Measurements from ENCODE around the gene SPATA21. TPM values are rescaled to one million over a fixed set of nuclear protein-coding genes. Genes with fewer than 3 reads are reported as not detected.
"Not testable (repeated sequence)": the region's sequence is repeated elsewhere in the genome, so short reads cannot be mapped to it uniquely, and the experiment has no call there.

Gene SPATA21, protein sequence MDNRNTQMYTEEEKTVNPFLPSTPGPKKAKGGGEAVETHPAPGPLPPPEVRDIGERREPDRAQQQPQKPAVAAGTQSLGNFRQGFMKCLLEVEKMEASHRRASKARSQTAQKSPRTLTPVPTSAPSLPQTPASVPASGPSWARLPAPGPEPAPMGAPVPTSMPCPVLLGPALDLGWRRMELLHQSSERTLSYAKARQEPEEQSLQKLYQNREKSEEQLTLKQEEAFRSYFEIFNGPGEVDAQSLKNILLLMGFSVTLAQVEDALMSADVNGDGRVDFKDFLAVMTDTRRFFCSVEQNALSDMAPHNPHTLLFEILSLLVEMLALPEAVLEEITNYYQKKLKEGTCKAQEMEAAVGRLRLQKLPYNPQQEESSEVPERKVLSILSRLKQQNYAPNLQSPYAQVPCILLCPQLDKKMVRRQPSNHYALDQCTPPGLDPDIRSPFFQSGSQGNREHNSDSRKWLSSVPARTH
- polyA plus RNA-seq (ENCODE audit: insufficient read length), result 0.30 TPM

DNA sequence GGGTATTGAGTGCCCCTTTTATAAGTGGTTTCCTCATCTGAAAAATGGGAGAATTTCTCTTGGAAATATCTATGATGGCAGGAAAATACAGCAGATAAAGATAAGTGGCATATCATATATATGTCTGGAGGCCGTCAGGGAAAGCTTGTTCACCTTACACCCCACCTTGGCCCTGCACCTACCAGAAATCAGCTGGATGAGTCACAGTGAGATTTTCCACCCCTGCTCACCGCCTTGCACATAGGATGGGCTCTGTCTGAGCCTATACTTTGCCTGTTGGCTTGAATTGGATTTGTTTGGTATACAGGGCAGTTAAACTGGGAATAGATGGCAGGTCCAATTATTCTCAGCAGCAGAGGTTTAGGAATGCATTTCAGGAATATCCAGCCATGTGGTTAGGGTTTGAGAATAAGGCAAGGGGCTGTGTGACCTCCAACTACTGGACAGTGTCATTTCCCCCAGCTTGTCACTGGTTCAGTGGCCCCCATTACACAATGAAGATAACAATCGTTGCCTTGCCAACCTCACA is at the start of gene SPATA21:
Gene SPATA21 (minus strand): TSS at position 479 of the 529 bp plus-strand sequence. CDS start 6,053 bp downstream, outside the sequence.
- no peak for DNase-seq

DNA sequence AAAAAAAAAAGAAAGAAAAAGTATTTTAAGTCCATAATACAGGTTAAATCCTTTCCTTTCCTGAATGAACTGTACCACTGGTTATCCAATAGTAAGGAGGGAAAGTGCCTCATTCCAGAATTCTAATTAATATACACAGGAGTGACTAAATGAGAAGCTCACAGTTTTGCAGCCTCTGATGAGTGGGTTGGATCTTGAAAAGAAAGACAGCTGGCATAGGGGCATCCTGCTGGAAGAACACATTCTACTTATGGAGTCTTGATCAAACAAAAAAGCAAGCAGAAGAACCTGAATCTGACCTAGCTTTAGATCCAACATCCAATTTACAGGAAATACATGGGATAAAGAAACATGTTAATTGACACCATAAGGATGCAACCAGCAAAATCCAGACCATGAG is 49.8 kb upstream of the SPATA21 start:
- DNase-seq, result not testable (repeated sequence)

DNA sequence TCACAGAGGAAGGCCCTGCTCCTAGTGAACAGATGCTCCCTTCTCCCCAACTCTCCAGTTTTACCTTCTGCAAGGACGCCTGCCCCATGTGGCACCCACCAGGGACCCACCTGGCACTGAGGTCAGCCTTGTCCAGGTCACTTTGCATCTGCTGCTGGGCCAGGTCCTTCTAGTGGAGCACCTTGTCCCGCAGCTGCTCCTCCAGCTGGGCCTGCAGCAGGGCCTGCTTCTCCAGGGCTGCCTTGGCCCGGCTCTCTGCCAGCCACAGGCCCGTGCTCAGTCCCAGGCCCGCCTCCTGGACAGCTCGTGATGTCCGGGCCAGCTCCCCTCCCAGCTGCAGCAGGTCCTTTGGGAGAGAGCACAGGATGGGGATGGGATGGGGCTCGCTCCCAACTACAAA is 49.1 kb upstream of the SPATA21 start:
- DNase-seq, result not testable (repeated sequence)

DNA sequence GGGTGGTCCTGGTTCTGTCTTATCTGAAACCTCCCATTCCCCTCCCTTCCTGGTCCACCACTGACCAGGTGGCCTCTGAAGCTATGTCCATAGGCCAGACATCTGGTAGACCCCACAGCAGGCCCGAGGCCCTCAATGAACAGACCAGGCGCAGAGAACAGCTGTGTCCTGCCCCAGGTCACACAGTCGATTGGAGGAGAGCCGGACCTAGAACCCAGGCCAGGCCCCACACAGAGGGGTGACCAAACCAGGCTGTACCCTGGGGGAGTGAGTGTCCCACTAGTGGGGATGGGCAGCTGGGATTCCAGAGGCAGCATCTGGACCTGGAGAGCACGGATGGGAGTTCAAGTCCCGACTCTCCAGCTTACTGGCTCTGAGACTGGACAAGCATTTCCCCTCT is 47.7 kb upstream of the SPATA21 start:
- no peak for DNase-seq

DNA sequence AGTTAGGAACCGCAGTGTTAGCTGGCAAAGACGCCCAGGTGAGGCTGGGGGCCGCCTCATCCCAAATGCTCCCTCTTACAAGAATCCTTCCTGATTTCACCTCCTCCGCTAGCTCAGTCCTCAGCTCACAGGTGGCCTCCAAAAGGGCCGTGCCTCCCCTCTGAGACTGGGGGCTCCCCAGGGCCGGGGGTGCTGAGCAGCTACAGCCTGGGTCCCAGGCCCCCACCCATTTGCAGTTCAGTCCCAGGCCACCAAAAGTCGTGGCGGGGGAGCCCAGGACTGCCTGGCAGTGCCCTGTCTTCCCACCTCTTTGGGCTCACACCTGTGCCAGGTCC is 47.2 kb upstream of the SPATA21 start:
- DNase-seq, result no peak

DNA sequence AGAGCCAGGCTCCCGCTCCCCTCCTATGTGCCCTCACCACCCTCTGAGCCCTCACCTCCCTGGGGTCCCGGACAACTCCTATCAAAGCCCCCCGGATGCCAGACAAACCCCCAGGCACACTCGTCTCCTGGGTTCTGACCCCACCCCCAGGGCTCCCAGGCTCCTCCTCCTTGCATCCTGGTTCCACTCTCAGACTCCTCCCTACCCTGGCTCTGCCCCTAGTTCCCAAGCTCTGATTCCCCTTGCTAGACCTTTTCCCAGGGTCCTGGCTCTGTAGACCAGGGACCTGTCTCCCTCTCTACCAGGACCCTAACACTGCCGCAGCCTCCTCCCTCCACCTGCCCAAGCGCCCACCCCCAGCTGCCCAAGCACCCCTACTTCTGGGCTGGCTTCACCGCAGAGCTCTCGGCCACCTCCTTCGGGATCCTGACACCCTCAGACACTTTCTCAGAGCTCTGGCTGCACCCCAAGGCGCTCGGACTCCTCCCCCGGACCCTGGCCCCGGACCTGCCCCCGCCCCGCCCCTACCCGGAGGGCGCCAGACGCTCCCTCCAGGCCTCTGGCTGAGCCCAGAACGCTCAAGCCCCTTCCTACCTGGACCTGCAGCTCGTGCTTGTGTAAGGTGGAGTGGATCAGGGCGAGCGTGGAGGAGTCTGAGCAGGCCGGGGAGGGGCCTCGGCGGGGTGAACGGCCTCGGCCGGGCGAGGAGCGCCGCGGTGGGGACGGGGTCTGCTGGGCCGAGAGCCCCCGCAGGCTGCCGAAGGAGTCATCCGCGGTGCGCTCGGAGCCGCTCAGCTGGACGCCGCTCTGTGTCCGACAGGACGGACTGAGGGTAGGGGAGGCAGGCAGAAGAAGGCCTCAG is 46.6 kb upstream of the SPATA21 start:
- not testable (repeated sequence) for DNase-seq

DNA sequence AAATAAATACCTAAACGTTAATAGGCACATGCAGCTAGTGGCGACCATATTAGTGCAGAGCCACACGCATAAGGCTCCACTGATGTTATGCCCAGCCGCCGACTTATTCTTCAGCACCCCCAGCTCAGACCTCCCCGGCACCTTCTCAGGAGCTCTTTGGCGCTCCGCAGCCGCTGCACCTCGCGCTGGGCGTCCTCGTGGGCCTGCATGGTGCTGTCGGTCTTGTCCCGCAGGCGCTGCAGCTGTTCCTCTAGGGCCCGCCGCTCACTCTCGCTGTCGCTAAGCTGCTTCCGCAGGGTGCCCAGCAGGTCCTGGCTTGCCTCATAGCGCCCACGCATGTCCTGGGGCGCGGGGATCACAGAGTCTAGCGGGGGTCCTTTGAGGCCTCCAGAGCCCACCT is 45.9 kb upstream of the SPATA21 start:
- not testable (repeated sequence) for DNase-seq

DNA sequence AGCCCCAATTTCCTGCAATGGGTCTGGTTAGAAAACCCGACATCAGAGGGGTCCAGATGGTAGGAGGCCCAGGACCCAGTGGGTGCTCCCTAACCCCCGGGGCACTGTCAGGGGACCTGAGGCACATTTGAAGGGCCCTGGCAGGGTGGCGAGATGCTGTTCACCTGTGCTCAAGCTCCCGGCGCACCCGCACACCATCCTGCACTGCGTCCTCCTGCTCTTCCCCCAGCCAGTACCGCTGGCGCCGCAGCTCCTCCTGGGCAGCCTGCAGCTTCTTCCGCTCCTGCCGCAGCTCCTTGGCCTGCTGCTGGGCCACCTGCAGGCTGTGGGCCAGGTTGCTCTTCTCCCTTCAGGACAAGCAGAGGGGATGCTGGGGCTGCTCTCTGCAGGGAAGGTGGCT is 40.9 kb upstream of the SPATA21 start:
- DNase-seq, result no peak

DNA sequence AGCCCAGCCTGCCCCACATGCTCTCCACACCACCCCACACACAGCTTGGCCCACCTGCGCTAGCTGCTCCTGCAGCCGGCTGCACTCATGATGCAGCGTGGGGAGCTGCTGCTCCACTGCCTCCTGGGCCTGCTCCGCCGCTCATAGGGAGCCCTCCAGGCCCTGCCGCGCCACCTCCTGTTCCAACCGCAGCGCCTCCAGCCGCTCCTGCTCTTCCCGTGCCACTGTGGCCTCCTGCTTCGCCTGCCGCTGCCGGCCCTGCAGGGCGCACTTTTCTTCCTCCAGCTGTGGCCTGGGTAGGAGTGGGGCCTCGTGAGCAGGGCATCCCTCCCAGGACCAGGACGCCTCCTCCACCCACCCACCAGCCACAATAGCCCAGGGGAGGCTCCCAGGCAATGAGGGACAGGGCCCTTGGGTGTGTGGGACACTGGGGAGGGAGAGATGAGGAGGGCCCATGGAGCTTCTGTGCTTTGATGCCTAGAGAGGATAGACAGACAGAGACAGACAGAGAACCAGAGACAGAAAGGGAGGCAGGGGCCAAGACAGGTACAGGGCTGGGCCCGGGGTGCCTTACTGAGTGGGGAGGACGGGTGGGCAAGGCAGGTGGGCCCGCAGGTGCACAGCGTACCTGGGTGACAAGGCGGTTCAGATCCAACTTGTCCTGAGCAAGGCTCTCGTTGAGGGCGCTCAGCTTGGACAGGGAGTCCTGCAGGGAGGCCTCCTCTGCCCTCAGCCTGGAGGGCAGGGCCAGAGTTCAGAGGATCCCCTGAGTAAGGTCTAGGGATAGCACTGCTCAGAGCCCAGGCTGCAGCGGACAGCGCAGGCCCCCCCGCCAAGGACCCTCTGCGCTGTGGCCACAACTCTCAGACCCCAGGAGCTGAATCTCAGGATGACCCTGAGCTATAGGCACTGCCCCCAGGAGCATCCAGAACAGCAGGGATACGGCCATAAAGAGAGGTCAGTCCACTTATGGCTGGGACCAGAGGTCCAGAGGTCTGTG is 38.8 kb upstream of the SPATA21 start:
- DNase-seq, result not testable (repeated sequence)

DNA sequence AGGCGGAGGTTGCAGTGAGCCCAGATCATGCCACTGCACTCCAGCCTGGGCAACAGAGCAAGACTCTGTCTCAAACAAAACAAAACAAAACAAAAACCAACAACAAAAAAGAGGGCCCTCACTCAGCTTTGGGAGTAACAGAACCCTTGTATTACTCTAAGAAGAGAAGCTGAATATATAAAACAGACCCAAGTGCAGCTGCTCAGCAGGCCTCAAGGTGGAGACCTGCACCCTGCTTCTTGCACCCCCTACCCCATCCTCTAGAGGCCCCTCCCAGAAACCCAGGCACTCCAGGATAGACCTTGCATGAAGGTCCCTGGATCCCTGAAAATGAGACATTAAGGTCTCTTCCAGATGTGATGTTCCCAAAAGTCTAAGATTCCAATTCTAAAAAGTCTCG is 37.7 kb upstream of the SPATA21 start:
- not testable (repeated sequence) for DNase-seq

DNA sequence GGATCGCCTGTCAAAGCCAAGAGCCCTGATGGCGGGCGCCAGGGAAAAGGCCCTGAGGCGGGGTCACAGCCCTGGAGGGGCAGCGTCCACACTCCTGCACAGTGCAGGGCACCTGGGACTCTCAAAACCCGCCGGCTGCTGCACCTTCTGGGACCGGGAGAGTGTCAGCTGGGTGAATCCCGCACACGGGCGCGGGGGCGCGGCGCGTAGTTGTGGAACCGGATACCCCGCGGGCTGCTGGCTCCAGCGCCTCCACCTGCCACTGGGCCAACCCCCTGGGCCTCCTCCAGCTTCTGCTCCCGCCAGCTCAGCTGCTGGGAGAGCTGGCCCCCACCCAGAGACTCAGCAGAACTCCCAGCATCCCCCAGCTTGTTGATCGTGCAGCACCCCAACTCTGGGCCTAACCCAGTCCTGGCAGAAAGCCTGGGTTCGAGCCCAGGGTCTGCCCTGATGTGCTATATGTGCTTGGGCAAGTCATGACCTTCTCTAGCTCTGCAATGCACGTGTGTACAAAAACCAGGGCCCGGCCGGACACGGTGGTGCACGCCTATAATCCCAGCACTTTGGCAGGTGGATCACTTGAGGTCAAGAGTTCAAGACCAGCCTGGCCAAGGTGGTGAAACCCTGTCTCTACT is 37.1 kb upstream of the SPATA21 start:
- no peak for DNase-seq

DNA sequence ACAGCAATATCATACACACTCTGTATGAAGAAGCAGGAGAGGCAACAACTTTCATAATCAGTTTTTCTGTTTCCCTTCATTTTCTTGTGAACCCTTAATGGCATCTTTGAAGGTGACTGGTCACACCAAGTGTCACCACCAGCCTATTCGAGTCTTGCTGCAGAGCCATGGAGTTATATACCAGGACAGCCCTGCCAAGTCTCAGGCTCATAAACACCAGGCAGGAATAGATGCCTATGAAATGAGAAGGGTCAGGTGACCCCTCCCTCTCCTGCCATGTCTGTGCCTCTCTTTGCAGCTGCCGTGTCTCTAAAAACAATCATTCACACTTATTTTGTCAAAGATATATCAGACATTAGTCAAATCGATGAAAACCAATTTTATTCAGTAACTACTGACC is 31.3 kb upstream of the SPATA21 start:
- no peak for DNase-seq

DNA sequence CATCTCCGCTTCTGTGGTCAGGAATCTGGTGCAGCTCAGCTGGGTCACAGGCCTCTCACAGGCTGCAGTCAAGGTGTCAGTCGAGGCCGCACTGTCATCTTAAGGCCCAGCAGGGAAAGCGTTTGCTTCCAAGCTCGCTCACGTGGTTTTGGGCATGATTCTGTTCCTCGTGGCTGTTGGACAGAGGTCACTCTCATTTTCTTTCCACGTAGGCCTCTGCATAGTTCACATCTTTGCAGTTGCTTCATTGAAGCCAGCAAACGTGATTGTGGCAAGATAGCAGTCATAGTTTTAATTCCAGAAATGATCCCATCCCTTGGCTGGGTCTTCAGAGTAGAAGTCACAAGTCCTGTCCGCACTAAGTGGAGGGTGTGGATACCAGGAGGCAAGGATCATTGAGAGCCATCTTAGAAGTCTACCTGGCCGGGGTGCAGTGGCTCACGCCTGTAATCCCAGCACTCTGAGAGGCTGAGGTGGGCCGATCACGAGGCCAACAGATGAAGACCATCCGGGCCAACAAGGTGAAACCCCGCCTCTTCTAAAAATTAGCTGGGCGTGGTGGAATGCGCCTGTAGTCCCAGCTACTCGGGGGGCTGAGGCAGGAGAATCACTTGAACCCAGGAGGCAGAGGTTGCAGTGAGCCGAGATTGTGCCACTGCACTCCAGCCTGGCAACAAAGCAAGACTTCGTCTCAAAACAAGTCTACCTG is 27.8 kb upstream of the SPATA21 start:
- no peak for DNase-seq

DNA sequence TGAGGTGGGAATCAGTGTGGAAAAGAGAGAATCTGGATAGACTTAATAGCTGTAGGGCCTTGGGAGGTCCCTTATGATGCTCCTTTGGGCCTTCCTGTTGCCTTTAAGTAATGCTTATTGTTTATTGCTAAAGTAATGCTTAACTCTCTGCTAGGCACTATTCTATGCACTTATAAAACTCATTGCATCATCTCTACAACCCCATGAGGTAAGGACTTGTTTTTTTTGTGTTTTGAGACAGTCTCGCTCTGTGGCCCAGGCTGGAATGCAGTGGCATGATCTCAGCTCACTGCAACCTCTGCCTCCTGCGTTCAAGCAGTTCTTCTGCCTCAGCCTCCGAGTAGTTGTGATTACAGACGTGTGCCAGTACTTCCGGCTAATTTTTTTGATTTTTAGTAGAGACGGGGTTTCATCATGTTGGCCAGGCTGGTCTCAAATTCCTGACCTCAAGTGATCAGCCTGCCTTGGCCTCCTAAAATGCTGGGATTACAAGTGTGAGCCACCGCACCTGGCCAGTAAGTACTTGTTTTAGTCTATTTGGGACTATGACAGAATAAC is 25.6 kb upstream of the SPATA21 start:
- no peak for DNase-seq

DNA sequence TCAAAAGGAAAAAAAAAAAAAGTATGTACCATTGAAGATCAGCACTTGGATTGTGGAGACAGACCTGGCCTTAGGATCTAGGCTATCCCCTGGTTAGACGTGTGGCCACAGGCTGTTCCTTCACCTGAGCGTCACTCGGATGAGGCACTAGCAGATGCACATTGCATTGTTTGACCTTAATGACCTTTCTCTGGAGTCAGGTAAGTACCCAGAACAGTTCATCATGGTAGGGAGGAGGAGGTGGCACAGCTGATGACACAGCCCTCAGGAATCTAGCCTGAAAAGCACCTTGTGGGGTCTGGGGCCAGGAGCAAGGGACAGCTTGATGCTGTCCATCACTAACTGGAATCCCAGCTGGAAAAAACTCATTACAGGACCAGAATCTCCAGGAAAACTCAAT is 24.5 kb upstream of the SPATA21 start:
- DNase-seq, result no peak

DNA sequence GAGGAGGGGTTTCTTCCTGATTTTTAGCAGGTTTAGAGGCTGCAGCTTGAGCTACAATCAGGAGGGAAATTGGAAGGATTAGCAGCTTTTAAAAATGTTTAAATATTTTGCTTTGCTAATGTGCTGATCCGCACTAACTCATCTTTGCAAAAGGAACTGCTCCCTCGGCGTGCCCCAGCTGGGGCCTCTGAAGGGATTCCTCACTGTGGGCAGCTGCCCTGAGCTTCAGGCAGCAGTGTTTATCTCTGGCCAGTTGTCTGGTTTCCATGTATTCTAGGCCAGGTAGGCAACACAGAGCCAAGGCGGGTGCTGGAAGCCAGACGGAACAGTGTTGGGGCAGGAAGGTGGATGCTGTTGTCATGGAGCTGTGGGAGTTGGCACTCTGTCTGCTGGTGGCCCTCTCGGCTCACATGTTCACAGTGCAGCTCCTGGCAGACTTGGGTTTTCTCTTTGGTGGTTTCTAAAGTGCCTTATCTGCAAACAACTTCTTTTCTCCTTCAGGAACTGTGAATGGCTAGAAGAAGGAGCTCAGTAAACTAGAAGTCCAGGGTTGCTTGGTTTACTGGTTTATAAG is 22.2 kb upstream of the SPATA21 start:
- no peak for DNase-seq

DNA sequence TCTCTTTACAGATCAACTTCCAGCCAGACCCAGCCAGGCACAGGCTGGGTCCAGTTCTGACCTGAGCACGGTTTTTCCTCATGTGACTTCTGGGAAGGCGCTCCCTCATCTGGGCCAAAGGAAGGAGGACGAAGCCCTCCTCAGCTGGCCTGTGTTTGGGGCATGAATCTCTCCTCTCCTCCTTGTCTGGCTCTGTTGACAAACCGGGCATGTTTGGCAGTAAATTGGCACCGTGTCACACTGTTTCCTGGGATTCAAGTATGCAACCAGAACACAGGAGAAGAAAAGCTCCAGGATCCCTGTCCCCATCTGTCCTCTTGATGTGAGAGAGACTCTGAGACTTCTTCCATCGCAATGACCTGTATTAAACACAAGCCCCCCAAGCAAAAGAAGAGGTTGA is 21.6 kb upstream of the SPATA21 start:
- DNase-seq, result no peak

DNA sequence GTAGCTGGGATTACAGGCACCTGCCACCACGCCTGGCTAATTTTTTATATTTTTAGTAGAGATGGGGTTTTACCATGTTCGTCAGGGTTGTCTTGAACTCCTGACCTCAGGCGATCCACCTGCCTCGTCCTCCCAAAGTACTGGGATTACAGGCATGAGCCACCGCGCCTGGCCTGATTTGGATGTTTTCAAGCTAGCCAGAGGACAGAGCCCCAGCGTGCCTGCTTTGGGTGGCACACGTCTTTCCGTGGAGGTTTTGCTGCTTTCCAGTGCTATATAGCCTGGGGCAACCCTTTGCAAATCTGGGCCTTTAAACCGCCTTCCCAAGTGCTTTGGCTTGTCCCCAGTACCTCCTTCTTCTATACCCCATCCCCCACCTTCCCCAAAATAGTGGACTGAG is 18.9 kb upstream of the SPATA21 start:
- DNase-seq, result not testable (repeated sequence)

DNA sequence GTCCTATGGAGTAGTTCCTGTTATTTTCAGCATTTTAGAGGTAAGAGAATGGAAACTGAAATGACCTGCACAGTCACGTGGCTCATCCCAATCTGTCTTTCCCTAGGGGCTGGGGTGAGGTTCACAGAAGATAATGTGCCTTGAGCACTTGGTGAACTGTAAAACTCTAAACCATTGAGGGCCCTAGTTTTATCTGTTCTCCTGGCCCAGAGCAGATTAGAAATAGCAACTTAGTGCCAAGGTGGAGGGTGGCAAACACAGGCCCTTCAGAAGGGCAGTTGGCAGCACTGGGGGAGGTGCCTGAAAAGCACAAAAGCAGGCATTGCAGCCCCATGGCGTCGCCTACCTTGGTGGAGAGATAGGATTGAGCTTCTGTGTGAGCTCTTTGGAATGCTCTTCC is 17.7 kb upstream of the SPATA21 start:
- DNase-seq, result not testable (repeated sequence)

Measured in hindlimb muscle (tissue), 1 donor.